Endothelial cell (in vitro differentiated cells): ENCODE results near the gene F8. TPM values are rescaled to one million over a fixed set of nuclear protein-coding genes. Genes with fewer than 3 reads are reported as not detected.
"Not testable (repeated sequence)": the region's sequence is repeated elsewhere in the genome, so short reads cannot be mapped to it uniquely, and the experiment has no call there.

Experiments used
- DNase-seq: peaks from one replicate; pipeline ENCODE4 v3.0.0; 2021; ENCODE audit warnings: low spot score
- H3K27ac Mint-ChIP-seq: one replicate; pipeline ENCODE4 v1.8.0; 2021; ENCODE audit warnings: mixed read lengths, inconsistent platforms; ENCODE audit not compliant: unreplicated experiment
- H3K27me3 Mint-ChIP-seq: one replicate; pipeline ENCODE4 v1.8.0; 2021; ENCODE audit warnings: mild to moderate bottlenecking, moderate library complexity, mixed read lengths, inconsistent platforms; ENCODE audit not compliant: unreplicated experiment
- H3K36me3 Mint-ChIP-seq: one replicate; pipeline ENCODE4 v1.8.0; 2021; ENCODE audit warnings: mild to moderate bottlenecking, low read depth, mixed read lengths, inconsistent platforms; ENCODE audit not compliant: unreplicated experiment
- H3K4me1 Mint-ChIP-seq: one replicate; pipeline ENCODE4 v1.8.0; 2021; ENCODE audit warnings: mild to moderate bottlenecking, mixed read lengths, inconsistent platforms; ENCODE audit not compliant: unreplicated experiment
- H3K4me3 Mint-ChIP-seq: one replicate; pipeline ENCODE4 v1.8.0; 2021; ENCODE audit warnings: mild to moderate bottlenecking, mixed read lengths, inconsistent platforms; ENCODE audit not compliant: unreplicated experiment
- H3K9me3 Mint-ChIP-seq: one replicate; pipeline ENCODE4 v1.8.0; 2021; ENCODE audit warnings: mixed read lengths, inconsistent platforms; ENCODE audit not compliant: unreplicated experiment
- total RNA-seq: library from RNA; stranded (reverse); fragmentation: NEBNext Ultra II Directional; extraction: Animal tissue kit (Norgen Biotek cat#: 25700); gene quantifications from one replicate; pipeline ENCODE4 v1.2.1, GENCODE V29; 2021; ENCODE audit not compliant: unreplicated experiment
- TF ChIP-seq, protein P1 (sequence below): fragments of 200-600 bp; sonication (generic); IDR thresholded peaks from one replicate; pipeline ENCODE4 v1.5.0; 2021; ENCODE audit warnings: antibody characterized with exemption; ENCODE audit not compliant: unreplicated experiment

F8 gene
- total RNA-seq, 1 donor from 2014 or later = 4.5 TPM

DNA sequence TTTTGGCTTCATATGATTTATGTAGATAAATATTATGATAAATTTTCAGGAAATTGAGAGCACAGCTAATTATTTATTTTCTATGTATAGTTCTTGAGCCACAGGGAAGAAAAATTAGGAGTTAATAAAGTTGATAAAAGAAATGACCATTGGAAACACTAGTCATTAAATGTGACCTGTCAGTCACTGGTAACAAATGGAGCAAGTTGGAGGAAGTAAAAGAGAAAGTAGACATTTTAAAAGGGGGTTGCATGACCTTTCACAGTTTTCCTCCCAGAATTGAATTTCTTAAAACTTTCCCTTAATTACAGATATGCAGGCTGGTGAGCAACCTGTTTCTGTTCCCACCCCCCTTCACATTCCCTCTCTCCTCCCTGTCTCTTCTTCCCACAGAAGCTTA is 193.4 kb downstream of the F8 start:
- DNase-seq = no peak
- Mint-ChIP-seq H3K27me3 (no peaks in the 10 kb centered on the region), H3K36me3 (no peaks in the 10 kb centered on the region), H3K4me3 (no peak overlapping the region), H3K27ac (no peak overlapping the region), H3K4me1 (no peaks in the 10 kb centered on the region), H3K9me3 (no peaks in the 10 kb centered on the region)
- TF ChIP-seq, protein P1, sequence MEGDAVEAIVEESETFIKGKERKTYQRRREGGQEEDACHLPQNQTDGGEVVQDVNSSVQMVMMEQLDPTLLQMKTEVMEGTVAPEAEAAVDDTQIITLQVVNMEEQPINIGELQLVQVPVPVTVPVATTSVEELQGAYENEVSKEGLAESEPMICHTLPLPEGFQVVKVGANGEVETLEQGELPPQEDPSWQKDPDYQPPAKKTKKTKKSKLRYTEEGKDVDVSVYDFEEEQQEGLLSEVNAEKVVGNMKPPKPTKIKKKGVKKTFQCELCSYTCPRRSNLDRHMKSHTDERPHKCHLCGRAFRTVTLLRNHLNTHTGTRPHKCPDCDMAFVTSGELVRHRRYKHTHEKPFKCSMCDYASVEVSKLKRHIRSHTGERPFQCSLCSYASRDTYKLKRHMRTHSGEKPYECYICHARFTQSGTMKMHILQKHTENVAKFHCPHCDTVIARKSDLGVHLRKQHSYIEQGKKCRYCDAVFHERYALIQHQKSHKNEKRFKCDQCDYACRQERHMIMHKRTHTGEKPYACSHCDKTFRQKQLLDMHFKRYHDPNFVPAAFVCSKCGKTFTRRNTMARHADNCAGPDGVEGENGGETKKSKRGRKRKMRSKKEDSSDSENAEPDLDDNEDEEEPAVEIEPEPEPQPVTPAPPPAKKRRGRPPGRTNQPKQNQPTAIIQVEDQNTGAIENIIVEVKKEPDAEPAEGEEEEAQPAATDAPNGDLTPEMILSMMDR = no peak

DNA sequence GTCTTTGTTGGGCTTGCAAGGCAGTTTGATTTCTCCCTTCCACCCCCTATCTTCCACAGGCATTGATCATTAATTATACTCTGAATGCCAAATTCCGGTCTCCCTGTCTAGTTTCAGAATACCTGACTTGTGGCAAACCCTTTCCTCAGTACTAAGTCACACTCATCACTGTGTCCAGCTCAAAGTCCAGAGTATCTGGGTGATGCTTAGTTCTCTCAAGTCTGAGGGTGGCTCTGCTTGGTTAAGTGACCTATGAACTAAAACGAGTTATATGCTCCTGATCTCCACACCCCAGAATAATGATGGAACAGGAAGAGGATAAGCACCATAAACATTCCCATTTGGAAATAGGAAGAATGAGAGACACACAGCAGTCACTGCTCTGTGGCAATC is 194.5 kb downstream of the F8 start:
- Mint-ChIP-seq H3K4me1 (no peaks in the 10 kb centered on the region), H3K27me3 (no peaks in the 10 kb centered on the region), H3K27ac (no peak overlapping the region), H3K36me3 (no peaks in the 10 kb centered on the region), H3K4me3 (no peak overlapping the region), H3K9me3 (no peaks in the 10 kb centered on the region)
- no peak for DNase-seq
- TF ChIP-seq, protein P1 = no peak

DNA sequence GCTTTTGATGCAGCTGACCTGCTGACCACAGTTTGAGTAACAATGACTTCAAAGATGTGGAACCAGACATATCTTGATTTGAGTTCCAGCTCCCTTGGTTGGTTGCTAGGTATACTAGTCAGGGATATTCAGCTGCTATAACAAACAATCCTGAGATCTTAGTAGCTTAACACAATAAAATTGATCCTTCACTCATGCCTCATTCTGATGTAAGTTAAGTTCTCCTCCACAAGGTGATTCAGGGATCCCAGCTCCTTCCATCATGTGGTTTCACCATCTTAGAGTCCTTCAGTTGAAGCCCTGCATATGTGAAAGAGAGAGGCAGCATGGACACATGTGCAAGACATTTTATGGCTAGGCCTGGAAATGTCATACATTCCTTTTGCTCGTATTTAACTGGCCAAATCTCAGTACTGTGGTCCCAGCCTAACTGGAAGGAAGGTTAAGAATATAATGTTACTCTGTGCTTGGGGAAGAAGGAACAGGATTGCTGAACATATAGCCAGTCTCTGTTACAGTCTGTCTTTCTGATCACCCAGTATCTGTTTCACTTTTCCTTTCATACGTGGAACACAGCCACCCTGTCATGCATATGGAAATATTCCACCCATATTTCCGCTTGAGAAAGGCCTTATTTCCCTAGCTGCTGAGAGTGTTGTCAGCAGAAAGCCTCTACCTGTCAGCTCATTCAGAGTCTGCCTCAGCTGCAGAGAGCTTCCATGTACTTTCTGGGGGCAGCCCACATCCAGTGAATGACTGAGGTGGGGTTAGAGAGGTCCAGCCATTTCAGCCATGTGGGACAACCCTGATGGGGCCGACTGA is 195.1 kb downstream of the F8 start:
- TF ChIP-seq, protein P1 = no peak
- Mint-ChIP-seq H3K4me1 (no peaks in the 10 kb centered on the region), H3K36me3 (no peaks in the 10 kb centered on the region), H3K27me3 (no peaks in the 10 kb centered on the region), H3K4me3 (no peak overlapping the region), H3K27ac (no peak overlapping the region), H3K9me3 (no peaks in the 10 kb centered on the region)
- DNase-seq = no peak

DNA sequence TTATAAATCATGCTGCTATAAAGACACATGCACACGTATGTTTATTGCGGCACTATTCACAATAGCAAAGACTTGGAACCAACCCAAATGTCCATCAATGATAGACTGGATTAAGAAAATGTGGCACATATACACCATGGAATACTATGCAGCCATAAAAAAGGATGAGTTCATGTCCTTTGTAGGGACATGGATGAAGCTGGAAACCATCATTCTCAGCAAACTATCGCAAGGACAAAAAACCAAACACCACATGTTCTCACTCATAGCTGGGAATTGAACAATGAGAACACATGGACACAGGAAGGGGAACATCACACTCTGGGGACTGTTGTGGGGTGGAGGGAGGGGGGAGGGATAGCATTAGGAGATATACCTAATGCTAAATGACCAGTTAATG is 196.9 kb downstream of the F8 start:
- H3K4me1 Mint-ChIP-seq, DNase-seq, H3K36me3 Mint-ChIP-seq, H3K9me3 Mint-ChIP-seq, H3K27ac Mint-ChIP-seq, H3K27me3 Mint-ChIP-seq, H3K4me3 Mint-ChIP-seq: not testable (repeated sequence)

DNA sequence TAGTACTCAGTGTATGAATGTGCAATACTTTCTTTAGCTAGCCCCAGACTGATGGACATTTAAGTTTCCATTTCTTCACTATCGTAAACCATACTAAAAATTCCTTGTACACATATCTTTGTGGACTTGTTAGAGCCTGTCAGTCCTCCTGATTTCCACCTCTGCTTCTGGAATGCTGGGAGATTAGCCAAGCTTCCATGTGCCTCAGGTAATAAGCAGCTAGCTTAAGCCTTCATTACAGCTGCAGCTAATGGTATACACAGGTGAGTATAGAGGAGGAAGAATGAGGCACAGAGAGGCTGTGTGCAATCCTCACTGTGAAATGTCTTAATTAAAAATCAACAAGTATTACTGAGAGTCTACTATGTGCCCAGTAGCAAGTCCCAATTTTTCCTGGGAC is 197.9 kb downstream of the F8 start:
- TF ChIP-seq, protein P1 = no peak
- Mint-ChIP-seq H3K27me3 (no peaks in the 10 kb centered on the region), H3K9me3 (no peaks in the 10 kb centered on the region), H3K4me1 (peaks cover 7% of the 10 kb centered on the region), H3K27ac (no peak overlapping the region), H3K36me3 (no peaks in the 10 kb centered on the region), H3K4me3 (no peak overlapping the region)
- no peak for DNase-seq
